IPS DF 4.7 (cell line): Measurements from ENCODE around the gene BBS4.

Source experiments
- DNase-seq: peaks from one replicate; pipeline ENCODE4 v3.0.0-alpha.2; 2013; ENCODE audit warnings: low spot score; ENCODE audit errors: extremely low read depth

Gene BBS4

DNA sequence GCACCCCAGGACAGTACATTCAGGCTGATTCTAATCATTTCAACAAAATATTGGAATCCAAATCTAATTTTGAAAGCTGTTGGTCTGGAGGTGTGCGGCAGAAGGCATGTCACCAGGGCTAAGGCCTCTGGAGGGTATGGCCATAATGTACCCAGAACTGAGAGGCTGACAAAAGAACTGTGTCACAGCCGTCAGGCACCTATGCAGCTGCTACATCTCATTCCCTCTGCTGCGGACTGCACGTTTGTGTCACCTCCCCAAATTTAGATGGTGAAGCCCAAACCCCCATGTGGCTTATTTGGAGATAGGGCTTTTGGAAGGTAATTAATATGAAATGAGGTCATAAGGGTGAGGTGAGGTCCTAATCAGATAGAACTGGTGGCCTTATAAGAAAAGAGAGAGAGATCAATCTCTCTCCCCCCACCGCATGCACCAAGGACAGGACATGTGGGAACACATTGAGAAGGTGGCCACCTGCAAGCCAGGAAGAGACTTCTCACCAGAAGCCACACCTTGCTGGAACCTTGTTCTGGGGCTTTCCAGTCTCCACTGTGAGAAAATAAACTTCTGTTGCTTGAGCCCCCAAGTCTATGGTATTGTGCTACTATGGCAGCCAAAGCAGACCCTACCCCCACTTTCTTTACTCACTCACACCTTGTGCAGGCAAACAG lies 74.7 kb downstream of the BBS4 start:
- no peak for DNase-seq

DNA sequence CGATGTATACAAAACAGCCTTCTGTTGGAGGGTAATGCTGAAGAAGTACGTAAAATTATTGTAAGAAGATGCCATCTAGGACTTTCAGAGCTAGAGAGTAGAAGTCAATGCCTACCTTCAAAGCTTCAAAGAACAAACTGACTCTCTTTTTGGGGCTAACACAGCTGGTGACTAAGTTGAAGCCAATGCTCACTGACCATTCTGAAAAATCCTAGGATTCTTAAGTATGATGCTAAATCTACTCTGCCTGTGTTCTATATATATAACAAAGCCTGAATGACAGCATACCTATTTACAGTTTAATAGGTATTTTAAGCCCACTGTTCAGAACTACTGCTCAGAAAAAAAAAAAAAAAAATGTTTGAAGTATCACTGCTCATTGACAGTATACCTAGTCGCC lies 78.6 kb downstream of the BBS4 start:
- DNase-seq = no peak

DNA sequence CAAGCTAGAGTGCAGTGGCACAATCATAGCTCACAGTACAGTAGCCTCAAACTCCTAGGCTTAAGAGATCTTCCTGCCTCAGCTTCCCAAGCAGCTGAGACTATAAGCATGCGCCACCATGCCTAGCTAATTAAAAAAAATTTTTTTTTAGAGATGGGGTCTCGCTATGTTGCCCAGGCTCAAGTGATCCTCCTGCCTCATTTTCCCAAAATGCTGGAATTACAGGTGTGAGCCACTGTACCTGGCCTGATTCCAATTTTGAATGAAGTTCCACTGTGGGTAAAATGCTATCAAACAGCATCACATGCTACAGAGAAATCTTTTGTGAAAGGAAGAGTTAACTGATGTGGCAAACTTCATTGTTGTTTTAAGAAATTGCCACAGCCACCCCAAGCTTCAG lies 80.0 kb downstream of the BBS4 start:
- no peak for DNase-seq

DNA sequence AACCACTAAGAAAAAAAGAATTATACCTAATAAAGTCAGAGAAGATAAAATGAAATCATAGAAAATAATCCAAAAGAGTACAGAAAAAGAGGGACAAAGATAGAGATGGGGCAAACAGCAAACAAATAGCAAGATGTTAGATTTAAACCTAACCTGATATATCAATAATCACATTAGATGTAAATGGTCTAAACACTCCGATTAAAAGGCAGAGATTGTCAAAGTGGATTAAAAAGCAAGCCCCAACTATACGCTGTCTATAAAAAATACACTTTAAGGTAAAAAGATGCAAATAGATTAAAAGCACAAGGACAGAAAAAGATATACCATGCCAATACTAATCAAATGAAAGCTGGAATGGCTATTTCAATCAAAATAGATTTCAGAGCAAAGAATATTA lies 80.8 kb downstream of the BBS4 start:
- DNase-seq = no peak

DNA sequence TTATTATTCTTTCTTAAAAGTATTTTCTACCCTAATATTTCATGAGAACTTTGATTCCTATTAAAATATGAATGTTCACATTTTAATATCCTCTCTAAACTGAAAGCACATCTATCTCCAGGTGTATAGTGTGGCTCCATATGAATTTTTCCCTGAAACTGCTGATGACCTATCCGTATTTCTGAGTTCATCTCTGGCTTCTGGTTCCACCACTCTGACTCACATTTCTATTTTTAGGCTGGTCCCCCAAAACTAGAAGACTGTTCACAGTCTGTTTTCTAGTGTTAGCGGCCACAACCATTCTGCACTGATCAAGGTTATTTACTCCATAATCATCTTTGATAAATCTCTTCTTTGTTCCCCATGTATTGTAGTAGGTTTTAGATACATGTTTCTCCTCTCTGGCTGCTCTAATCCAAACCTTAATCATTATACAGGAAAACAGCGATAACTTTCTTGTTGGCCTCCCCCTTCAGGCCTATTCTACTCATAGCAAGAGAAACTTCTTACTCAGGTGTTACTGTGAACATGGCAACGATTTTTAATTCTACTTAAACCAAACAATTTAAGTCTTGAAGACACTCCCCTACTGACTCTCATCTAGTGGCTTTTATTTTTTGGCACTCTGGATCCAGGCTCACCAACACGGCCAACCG lies 84.8 kb downstream of the BBS4 start:
- DNase-seq = no peak

DNA sequence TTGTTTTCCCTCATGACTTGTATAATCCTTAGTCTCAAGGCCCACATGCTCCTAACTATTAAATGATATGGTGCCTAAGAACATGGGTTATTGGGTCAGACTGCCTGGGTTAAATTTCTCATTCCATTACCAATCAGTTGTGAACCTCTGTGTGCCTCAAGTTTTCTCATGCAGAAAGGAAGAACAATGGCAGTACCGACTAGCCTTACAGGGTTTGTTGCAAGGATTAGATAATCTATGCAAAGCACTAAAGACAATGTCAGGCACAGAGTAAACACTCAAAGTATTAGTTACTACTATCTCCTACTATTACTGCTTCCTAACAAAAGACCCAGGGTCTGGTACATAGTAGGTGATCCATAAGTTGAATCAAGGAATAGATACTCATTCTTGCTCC lies 85.3 kb downstream of the BBS4 start:
- DNase-seq = no peak

DNA sequence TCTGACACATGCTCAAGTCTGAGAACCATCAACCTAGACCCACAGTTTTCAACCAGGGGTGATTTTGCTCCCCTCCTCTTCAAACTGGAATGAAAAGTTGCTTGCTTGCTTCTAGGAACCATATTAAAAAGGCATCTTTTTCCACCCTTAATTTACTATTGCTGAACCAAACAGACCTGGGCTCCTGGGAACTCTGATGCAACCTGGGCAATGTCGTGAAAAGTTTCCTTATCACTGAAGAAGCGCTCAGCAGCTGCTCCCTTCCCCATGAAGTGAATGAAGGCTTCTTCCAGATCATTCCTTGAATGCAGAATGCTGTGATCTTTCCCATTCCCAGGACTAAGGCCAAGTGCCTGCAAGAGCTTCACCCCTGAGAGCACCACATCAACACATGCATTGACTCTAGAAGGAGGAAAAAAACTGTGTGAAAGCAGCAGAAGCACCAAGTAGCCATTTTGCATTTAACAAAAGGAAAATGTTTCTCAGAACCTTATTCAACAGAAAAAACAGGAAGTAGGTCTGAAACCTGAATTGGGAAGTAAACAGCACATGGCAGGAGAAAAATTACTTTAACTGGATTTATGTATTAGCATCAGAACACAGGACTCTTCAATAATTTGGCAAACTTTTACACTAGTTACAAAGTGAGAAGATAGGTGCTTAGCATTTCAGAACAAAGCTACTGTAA lies 88.8 kb downstream of the BBS4 start:
- DNase-seq = no peak

DNA sequence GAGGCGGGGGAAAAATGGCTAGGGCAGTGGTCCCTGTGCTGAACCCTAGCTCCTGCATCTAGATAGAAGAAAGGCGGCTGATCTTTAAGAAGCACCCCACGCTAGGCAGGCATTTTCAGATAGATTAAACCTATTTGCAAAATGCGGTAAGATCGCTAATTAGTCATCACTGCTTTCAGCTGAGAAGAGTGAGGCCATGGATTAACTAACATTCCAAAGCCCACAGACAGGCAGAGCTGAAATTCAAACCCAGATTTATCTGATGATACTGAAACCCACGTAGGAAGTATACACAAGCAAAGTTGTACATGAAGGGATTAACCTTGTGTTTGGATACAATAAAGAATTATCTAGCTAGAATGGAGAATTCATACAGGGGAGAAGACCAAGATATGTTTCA lies 92.8 kb downstream of the BBS4 start:
- DNase-seq = no peak

DNA sequence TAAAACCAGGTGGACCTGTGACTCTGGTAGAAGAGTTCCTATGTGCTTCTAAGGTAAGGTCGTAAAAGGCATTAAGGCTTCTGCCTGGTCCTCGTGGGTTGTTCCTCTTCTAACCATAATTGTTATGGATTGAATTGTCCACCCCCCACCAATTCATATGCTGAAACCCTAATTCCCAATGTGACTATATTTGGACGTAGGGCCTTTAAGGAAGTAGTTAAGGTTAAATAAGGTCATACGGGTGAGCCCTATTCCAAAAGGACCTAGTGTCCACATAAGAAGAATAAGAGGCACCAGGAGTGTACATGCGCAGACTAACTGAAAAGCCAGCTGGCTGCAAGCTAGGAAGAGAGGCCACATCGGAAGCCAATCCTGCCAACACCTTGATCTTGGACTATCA lies 95.6 kb downstream of the BBS4 start:
- DNase-seq = no peak

DNA sequence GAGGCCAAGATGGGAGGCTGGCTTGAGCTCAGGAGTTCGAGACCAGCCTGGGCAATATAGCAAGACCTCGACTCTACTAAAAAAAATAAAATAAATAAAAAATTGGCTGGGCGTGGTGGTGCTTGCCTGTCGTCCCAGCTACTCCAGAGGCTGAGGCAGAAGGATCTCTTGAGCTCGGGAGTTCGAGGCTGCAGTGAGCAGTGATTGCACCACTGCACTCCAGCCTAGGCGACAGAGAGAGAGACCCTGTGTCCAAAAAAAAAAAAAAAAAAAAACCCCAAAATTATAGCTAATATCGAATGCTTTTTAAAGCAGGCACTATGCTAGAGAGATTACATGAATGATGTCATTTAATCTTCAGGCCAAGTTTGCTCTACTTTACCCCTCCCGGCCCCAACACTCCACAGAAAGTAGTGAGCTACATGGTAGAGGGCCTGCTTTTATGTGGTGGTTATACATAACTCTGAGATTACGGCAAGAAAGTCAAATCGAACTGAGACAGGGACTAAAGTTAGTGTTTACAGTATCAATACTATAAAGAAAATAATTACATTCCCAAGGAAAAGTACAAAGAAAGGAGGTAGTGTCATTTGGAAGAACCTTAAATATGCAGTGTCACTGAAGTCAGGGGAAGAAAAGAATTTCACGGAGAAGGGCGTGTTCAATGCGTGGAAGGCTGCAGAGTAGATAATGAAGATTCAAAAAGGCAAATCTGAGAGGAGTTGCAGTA lies 96.4 kb downstream of the BBS4 start:
- no peak for DNase-seq

DNA sequence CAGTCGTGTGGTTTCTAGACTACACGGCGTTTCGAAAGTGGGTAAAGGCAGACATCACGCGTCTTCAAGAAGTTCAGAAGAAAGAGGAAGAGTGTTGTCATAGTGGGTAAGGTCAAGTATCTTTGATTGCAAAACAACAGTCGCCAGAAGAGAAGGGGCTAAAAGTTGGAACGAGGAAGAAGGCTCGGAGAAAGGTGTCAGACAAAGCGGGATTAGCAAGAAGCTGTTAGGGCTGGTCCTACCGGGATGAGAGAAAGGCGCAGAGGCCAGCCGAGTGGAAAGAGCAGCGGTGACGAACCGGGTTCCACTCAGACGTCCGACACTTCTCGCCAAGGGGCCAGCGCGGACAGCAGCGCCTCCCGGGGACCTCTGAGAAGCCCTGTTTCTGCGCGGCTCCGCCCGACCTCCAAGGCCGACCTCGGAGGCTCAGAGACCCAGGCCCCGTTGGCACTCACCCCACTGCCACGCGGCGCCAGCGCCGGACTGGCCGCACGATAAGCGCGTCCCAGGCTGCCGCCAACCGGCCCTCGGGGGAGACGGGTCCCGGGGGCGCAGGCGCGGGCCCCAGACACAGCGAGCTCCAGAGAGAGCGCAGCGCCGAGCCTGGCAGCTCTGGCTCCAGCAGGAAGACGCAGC lies 97.1 kb downstream of the BBS4 start:
- DNase-seq = no peak

DNA sequence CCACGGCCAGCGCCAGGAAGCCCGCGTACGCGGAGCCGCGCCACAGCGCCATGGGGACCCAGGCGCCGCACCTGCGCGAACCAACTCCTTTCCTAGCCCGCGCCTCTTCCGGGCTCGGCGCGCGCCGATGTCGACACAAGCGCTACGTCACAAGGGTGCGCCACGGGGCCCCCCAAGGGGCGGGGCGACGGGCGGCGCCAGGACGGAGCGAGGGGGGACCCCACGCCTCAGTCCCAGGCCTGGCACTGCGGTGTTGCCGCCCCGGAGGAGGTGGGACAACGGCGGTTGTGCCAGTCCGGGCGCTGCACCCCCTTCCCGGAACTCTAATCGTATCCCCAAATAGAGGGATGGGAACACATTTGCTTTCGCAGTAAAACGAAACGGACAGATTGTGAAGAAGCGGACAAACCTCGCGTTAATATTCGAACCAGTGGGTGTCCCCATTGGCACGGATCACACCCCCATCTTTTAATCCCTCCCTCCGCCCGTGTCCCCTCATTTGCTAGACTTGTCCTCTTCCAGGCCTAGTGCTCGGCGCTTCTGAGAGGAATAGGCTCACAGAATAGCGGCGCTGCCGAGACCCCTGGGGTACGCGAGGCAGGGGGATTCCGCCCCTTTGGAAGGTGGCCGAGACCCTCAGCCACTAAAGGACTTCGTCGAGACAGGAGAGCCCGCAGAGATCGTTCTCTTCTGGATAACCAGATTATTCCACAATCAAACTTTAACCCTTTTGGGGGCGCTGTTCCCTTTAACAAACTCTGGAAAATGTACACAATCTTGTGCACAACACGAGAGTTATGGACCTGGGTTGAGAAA lies 97.8 kb downstream of the BBS4 start, which contains the start of gene ADPGK:
ADPGK (minus strand) TSS at position 119 of the 816 bp plus-strand sequence; CDS start at position 52, 67 bp downstream.
- no peak for DNase-seq

DNA sequence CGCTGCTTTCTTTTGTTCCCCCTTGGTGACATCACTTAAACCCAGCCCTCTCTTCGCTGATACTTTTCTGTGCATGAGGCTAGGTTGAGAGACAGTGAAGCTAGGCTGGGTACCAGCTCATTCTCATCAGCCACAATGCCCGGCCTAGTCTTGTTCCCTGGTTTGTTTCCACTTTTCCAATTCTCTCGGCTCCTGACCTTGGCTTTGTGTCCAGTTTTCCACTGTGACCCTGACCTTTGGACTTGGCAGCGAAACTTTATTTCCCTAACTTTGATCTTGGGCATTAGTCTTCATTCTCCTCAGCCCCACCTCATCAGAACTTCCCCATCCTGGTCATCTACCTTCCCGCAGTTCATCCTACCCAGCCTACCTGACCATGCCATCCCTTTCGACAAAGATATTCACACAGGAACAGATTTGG lies 98.5 kb downstream of the BBS4 start:
- no peak for DNase-seq

DNA sequence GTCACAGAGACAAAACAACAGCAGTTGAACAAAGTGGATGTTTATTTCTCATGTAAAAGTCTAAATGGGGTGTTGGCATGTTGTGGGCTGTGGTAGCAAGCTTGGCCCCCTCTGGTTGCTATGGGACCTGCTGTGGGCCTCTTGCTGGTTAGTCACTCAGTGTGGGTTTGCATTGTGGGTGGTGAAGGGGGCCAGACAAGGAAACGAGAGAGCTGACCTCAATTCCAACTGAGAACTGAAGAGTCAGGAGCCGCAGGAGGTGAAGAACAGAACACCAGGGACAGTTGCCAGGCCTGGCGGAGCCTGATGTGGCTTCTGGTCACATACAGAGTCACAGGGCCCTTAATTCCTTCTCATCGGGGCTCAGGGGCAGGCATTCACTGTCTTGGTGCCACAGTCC lies 99.4 kb downstream of the BBS4 start:
- DNase-seq = no peak

DNA sequence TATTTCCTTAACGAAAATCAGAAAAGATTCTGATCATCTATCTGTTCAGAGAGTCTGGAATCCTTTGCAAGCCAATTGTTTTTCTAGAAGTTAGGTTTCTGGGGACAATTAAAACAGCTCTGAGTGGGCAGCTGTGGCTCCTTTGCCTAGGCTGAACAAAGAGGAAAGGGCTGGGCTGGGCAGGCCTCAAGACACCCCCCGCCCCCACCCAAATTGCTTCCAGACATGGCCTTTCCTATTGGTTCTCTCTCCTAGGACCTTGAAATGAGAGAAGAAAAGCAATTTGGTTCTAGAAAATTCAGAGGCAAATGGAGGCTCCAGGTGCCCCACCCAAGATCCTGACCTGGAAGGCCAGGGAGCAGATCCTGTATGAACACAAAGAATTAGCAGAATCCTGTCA lies 99.8 kb downstream of the BBS4 start:
- DNase-seq = no peak

DNA sequence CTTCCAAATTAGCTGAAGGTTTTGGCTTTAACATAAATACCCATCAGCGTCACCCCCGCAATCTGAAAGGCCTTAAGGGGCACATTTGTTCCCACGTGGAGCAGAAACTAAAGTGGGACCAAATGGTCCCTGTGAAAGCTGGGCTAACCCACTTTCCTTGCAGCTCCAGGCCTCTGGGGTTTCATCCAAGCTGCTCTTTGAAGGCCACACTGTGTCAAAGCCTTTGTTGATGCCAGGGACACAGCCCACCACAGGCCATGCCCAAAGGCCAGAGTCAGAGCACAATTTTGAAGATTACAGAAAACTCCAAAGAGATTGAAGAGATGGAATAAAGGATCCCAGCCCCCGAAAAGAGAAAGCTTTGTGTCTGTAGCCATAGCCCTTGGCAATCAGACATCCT lies 100.2 kb downstream of the BBS4 start:
- no peak for DNase-seq

DNA sequence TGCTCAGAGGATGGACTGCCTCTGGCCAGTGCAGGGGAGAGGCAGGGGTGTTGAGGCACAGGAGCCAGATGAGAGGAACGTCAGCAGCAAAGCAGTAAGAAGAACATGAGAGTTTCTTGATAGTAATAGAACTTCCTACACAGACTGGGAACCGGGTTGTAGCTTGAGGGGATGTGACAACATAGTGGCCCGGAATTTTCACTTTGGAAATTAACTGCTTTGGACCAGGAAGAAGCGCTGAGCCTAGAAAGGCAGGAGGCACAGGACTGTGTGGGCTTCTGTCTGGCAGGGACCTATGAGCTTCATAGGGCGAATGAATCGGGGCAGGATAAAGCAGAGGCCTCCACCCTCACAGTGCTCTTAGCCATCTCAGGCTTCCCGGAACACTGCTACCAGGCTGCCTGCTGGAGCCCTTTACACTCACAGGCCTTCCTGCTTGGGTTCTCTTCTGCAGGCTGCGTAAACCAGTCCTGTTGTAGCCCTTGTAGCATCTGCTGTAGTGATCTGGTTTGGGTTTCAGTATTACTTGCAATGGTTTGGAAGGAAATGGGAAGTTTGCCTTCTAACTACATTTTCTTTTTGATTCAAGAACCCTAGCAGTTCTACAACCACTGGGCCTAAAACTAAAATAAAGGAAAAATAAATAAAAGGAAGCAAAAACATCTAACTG lies 100.8 kb downstream of the BBS4 start:
- DNase-seq = no peak

DNA sequence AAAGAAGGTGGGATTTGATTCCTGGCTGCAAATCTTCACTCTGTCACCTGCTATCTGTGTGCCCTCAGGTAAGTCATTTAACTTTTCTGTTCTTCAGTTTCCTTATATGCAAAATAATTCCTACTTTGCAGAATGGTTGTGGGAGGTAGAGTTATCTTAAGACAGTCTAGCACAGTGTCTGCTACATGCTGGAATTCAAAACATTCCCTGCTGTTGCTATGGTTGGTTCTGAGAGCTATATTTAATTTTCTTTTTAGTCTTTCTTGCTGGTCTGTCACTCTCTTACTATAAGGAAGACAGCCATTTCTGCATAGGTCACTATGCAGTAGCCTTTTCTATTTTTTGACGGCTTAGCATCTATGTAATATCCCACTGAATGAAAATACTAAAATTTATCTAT lies 101.5 kb downstream of the BBS4 start:
- DNase-seq = no peak
